HEK293 (cell line): Measurements from ENCODE around the gene LONP2.

Source experiments
- CTCF ChIA-PET: fragments of 350-600 bp; formaldehyde crosslinking; extraction: SDS; loops from one replicate; lab custom pipeline; 2021; ENCODE audit warnings: antibody characterized with exemption; lab: Yijun Ruan, JAX
- POLR2A ChIA-PET: fragments of 300-600 bp; formaldehyde crosslinking; extraction: SDS; loops from one replicate; lab custom pipeline; 2020; ENCODE audit warnings: antibody characterized with exemption, inconsistent platforms; lab: Yijun Ruan, JAX
- H3K27ac ChIP-seq: fragments of 200-500 bp; sonication (Bioruptor generic); 2 replicates; pipeline ENCODE4 v1.5.1; 2014; ENCODE audit warnings: low read depth, low read length, control low read depth, inconsistent platforms; ENCODE audit errors: extremely low read depth
- H3K36me3 ChIP-seq, 2 experiments: fragments of 200-500 bp in 1 of 2; sonication (Bioruptor generic) in 1 of 2; 1 replicate in 1 of 2; 2 replicates in 1 of 2; pipeline ENCODE4 v1.5.1; 2014 to 2017; ENCODE audit warnings: inconsistent platforms in 2 of 2, low read length in 2 of 2; ENCODE audit not compliant: control insufficient read depth in 2 of 2, insufficient read depth in 1 of 2
- H3K4me1 ChIP-seq: fragments of 200-500 bp; sonication (Bioruptor generic); 2 replicates; pipeline ENCODE4 v1.5.1; 2014; ENCODE audit warnings: mild to moderate bottlenecking, low read length, inconsistent platforms; ENCODE audit not compliant: control insufficient read depth, insufficient read depth
- H3K4me3 ChIP-seq: 2 replicates; pipeline ENCODE4 v1.5.1; 2011; ENCODE audit warnings: low read depth, mild to moderate bottlenecking, control low read depth, low read length, moderate library complexity
- H3K9me3 ChIP-seq: fragments of 200-500 bp; sonication (Bioruptor generic); 2 replicates; pipeline ENCODE4 v1.5.1; 2014; ENCODE audit warnings: low read depth, low read length, inconsistent platforms; ENCODE audit not compliant: control insufficient read depth, insufficient read depth
- EGR2 ChIP-seq: fragments of 450-650 bp; formaldehyde crosslinking; IDR thresholded peaks from 2 replicates; pipeline ENCODE4 v1.5.1; 2016; ENCODE audit warnings: low read depth, missing biosample characterization, missing genetic modification characterization
- FEZF1 ChIP-seq: fragments of 450-650 bp; formaldehyde crosslinking; IDR thresholded peaks from 2 replicates; pipeline ENCODE4 v1.5.1; 2016; ENCODE audit warnings: missing biosample characterization, missing genetic modification characterization
- KLF16 ChIP-seq: fragments of 450-650 bp; formaldehyde crosslinking; IDR thresholded peaks from 2 replicates; pipeline ENCODE4 v1.5.1; 2017; ENCODE audit warnings: missing biosample characterization, missing genetic modification characterization
- OSR2 ChIP-seq: fragments of 450-650 bp; formaldehyde crosslinking; IDR thresholded peaks from 2 replicates; pipeline ENCODE4 v1.5.1; 2016; ENCODE audit warnings: missing biosample characterization, missing genetic modification characterization
- PRDM4 ChIP-seq: fragments of 450-650 bp; formaldehyde crosslinking; IDR thresholded peaks from 2 replicates; pipeline ENCODE4 v1.5.1; 2017; ENCODE audit warnings: missing biosample characterization, missing genetic modification characterization
- SCRT2 ChIP-seq: fragments of 450-650 bp; formaldehyde crosslinking; IDR thresholded peaks from 2 replicates; pipeline ENCODE4 v1.5.1; 2016; ENCODE audit warnings: missing biosample characterization, missing genetic modification characterization
- SP3 ChIP-seq: fragments of 450-650 bp; formaldehyde crosslinking; IDR thresholded peaks from 2 replicates; pipeline ENCODE4 v1.5.1; 2016; ENCODE audit warnings: missing biosample characterization, missing genetic modification characterization
- SP7 ChIP-seq: fragments of 450-650 bp; formaldehyde crosslinking; IDR thresholded peaks from 2 replicates; pipeline ENCODE4 v1.5.1; 2016; ENCODE audit warnings: missing biosample characterization, missing genetic modification characterization
- YY1 ChIP-seq: fragments of 450-650 bp; formaldehyde crosslinking; IDR thresholded peaks from 2 replicates; pipeline ENCODE4 v1.5.1; 2018; ENCODE audit warnings: missing biosample characterization, missing genetic modification characterization
- ZBTB11 ChIP-seq: fragments of 450-650 bp; formaldehyde crosslinking; conservative IDR thresholded peaks from 2 replicates; pipeline ENCODE4 v1.5.1; 2016; ENCODE audit warnings: low read depth, missing biosample characterization, missing genetic modification characterization
- ZBTB20 ChIP-seq: fragments of 450-650 bp; formaldehyde crosslinking; IDR thresholded peaks from 2 replicates; pipeline ENCODE4 v1.5.1; 2016; ENCODE audit warnings: missing biosample characterization, missing genetic modification characterization
- ZNF24 ChIP-seq: fragments of 450-650 bp; formaldehyde crosslinking; IDR thresholded peaks from 2 replicates; pipeline ENCODE4 v1.5.1; 2016; ENCODE audit warnings: missing biosample characterization, missing genetic modification characterization
- ZNF274 ChIP-seq, 2 experiments: fragments of 200-500 bp in 1 of 2; fragments of 450-650 bp in 1 of 2; sonication (Bioruptor generic) in 1 of 2; formaldehyde crosslinking in 1 of 2; IDR thresholded peaks; 2 replicates each; pipeline versions ENCODE4 v1.5.1 to v1.6.1; 2014 to 2016; ENCODE audit warnings: borderline replicate concordance in 1 of 2, inconsistent platforms in 1 of 2, low read length in 1 of 2, missing biosample characterization in 1 of 2, missing genetic modification characterization in 1 of 2
- ZNF324 ChIP-seq: fragments of 450-650 bp; formaldehyde crosslinking; IDR thresholded peaks from 2 replicates; pipeline ENCODE4 v1.5.1; 2016; ENCODE audit warnings: missing biosample characterization, missing genetic modification characterization
- ZNF423 ChIP-seq: fragments of 450-650 bp; formaldehyde crosslinking; IDR thresholded peaks from 2 replicates; pipeline ENCODE4 v1.5.1; 2016; ENCODE audit warnings: missing biosample characterization, missing genetic modification characterization
- ZNF473 ChIP-seq: fragments of 450-650 bp; formaldehyde crosslinking; IDR thresholded peaks from 2 replicates; pipeline ENCODE4 v1.5.1; 2017; ENCODE audit warnings: missing biosample characterization, missing genetic modification characterization
- ZNF585B ChIP-seq: fragments of 450-650 bp; formaldehyde crosslinking; IDR thresholded peaks from 2 replicates; pipeline ENCODE4 v1.5.1; 2016; ENCODE audit warnings: missing biosample characterization, missing genetic modification characterization
- ZNF664 ChIP-seq: fragments of 450-650 bp; formaldehyde crosslinking; IDR thresholded peaks from 2 replicates; pipeline ENCODE4 v1.5.1; 2016; ENCODE audit warnings: missing biosample characterization, missing genetic modification characterization
- ZNF692 ChIP-seq: fragments of 450-650 bp; formaldehyde crosslinking; IDR thresholded peaks from 2 replicates; pipeline ENCODE4 v1.5.1; 2016; ENCODE audit warnings: missing biosample characterization, missing genetic modification characterization
- ZNF76 ChIP-seq: fragments of 450-650 bp; formaldehyde crosslinking; IDR thresholded peaks from 2 replicates; pipeline ENCODE4; 2016; ENCODE audit warnings: low read depth, missing biosample characterization, missing genetic modification characterization, borderline replicate concordance
- ZNF777 ChIP-seq: fragments of 450-650 bp; formaldehyde crosslinking; IDR thresholded peaks from 2 replicates; pipeline ENCODE4 v1.5.1; 2017; ENCODE audit warnings: missing biosample characterization, missing genetic modification characterization, borderline replicate concordance
- ZNF843 ChIP-seq: fragments of 450-650 bp; formaldehyde crosslinking; IDR thresholded peaks from 2 replicates; pipeline ENCODE4 v1.5.1; 2016; ENCODE audit warnings: missing biosample characterization, missing genetic modification characterization
- ZSCAN18 ChIP-seq: fragments of 450-650 bp; formaldehyde crosslinking; IDR thresholded peaks from 2 replicates; pipeline ENCODE4 v1.5.1; 2016; ENCODE audit warnings: missing biosample characterization, missing genetic modification characterization
- TF ChIP-seq, protein P1 (sequence below): fragments of 450-650 bp; formaldehyde crosslinking; IDR thresholded peaks from 2 replicates; pipeline ENCODE4 v1.5.1; 2016; ENCODE audit warnings: missing biosample characterization, missing genetic modification characterization

Gene LONP2

GRCh38 chr16:48244080-48244862 is at the start of gene LONP2 (continued):
- TF ChIP-seq ZSCAN18 (tag by site-specific recombination), result no peak
- TF ChIP-seq ZBTB20 (tag by site-specific recombination), result peak; percentile 84
- no peak for TF ChIP-seq YY1
- TF ChIP-seq ZNF76 (tag by site-specific recombination), result peak; percentile 76
- no peak; the same call in 1 of the 2 replicates for TF ChIP-seq ZNF777 (tag by site-specific recombination)
- 0 out of 2 replicates have a peak, but pooled peaks have one; percentile 17 for TF ChIP-seq SCRT2 (tag by site-specific recombination)
- TF ChIP-seq ZNF843 (tag by site-specific recombination), result peak; percentile 55; the same call in 1 of the 2 replicates
- TF ChIP-seq ZNF324 (tag by site-specific recombination), result peak; percentile 62; the same call in 1 of the 2 replicates
- TF ChIP-seq SP7 (tag by site-specific recombination), result peak; percentile 81
- TF ChIP-seq SP3, result peak; percentile 72
- TF ChIP-seq ZNF473 (tag by site-specific recombination), result no peak
- 0 out of 2 replicates have a peak, but pooled peaks have one; percentile 69 for TF ChIP-seq ZNF24
- TF ChIP-seq EGR2 (tag by site-specific recombination), result peak; percentile 89
- no peak for TF ChIP-seq ZNF274 (IDR thresholded peaks at IDR 0.05; ENCODE audit: low read length)
- no peak for TF ChIP-seq ZNF274 (tag by site-specific recombination; IDR thresholded peaks at IDR 0.05; ENCODE audit: borderline replicate concordance)
- TF ChIP-seq KLF16 (tag by site-specific recombination), result peak; percentile 76

GRCh38 chr16:48194828-48195556 is 49.1 kb upstream of the LONP2 start:
- Histone ChIP-seq H3K36me3 (no peaks in the 10 kb centered on the region), H3K4me1 (peaks cover 3% of the 10 kb centered on the region; the same call in 1 of the 2 replicates), H3K4me3 (no peak overlapping the region), H3K9me3 (no peaks in the 10 kb centered on the region), H3K27ac (no peak overlapping the region)
- ChIA-PET POLR2A (no interaction called here), CTCF (interaction anchor here (0.7 to 1.1 kb wide), 4 partner anchors 185 to 554 kb away, joined by 3 to 4 read pairs (median 4); no protein-coding TSS in a partner anchor)
- TF ChIP-seq PRDM4 (tag by site-specific recombination), result no peak
- peak; percentile 88 for TF ChIP-seq ZBTB11 (tag by site-specific recombination)
- TF ChIP-seq OSR2 (tag by site-specific recombination), result no peak
- TF ChIP-seq ZNF692 (tag by site-specific recombination), result no peak
- TF ChIP-seq FEZF1 (tag by site-specific recombination), result peak; percentile 83
- TF ChIP-seq ZNF423 (tag by site-specific recombination), result no peak
- TF ChIP-seq ZNF664 (tag by site-specific recombination), result no peak
- TF ChIP-seq ZNF585B, result no peak
- TF ChIP-seq, protein P1, sequence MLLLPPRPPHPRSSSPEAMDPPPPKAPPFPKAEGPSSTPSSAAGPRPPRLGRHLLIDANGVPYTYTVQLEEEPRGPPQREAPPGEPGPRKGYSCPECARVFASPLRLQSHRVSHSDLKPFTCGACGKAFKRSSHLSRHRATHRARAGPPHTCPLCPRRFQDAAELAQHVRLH (tag by site-specific recombination), result peak; percentile 51; the same call in 1 of the 2 replicates
- TF ChIP-seq ZBTB20 (tag by site-specific recombination), result peak; percentile 54
